Progenitor cell of endocrine pancreas (in vitro differentiated cells): ENCODE results near the gene TNNI3K. TPM values are rescaled to one million over a fixed set of nuclear protein-coding genes. Genes with fewer than 3 reads are reported as not detected.

Source experiments
- DNase-seq: peaks from one replicate; pipeline ENCODE4 v3.0.0; 2021; ENCODE audit warnings: low spot score; ENCODE audit not compliant: unreplicated experiment
- H3K27ac Mint-ChIP-seq: 2 replicates; pipeline ENCODE4 v1.8.0; 2021; ENCODE audit warnings: mild to moderate bottlenecking, moderate library complexity, mixed read lengths
- H3K27me3 Mint-ChIP-seq: 2 replicates; pipeline ENCODE4 v1.8.0; 2021; ENCODE audit warnings: mixed read lengths
- H3K36me3 Mint-ChIP-seq: 2 replicates; pipeline ENCODE4 v1.8.0; 2022; ENCODE audit warnings: mixed read lengths; ENCODE audit not compliant: insufficient read depth
- H3K4me1 Mint-ChIP-seq: 2 replicates; pipeline ENCODE4 v1.8.0; 2021; ENCODE audit warnings: low read depth, mixed read lengths
- H3K4me3 Mint-ChIP-seq: 2 replicates; pipeline ENCODE4 v1.8.0; 2021; ENCODE audit warnings: low read depth, mild to moderate bottlenecking, moderate library complexity, mixed read lengths
- H3K9me3 Mint-ChIP-seq: 2 replicates; pipeline ENCODE4 v1.8.0; 2021; ENCODE audit warnings: low read depth, mixed read lengths
- CTCF ChIP-seq: fragments of 200-600 bp; sonication (generic); IDR thresholded peaks from one replicate; pipeline ENCODE4 v1.5.0; 2021; ENCODE audit warnings: antibody characterized with exemption, mild to moderate bottlenecking; ENCODE audit not compliant: unreplicated experiment
- total RNA-seq: library from RNA; stranded (reverse); gene quantifications from 2 replicates; pipeline ENCODE4 v1.2.1, GENCODE V29; 2021

The TNNI3K gene
- total RNA-seq, 1 donor from 2014 or later, result not detected

- no peak for DNase-seq
- H3K36me3 Mint-ChIP-seq, result no peaks in the 10 kb centered on the region
- H3K27me3 Mint-ChIP-seq, result no peaks in the 10 kb centered on the region
- peaks cover 5% of the 10 kb centered on the region for H3K4me1 Mint-ChIP-seq
- H3K4me3 Mint-ChIP-seq, result no peak overlapping the region
- no peaks in the 10 kb centered on the region for H3K9me3 Mint-ChIP-seq
- no peak overlapping the region for H3K27ac Mint-ChIP-seq
- no peak for TF ChIP-seq CTCF
These were observed 292.9 kb downstream of the TNNI3K start for GRCh38 chr1:74528123-74528522.

GRCh38 chr1:74530892-74531291 is 295.7 kb downstream of the TNNI3K start:
- Mint-ChIP-seq H3K27ac (no peak overlapping the region), H3K36me3 (no peaks in the 10 kb centered on the region), H3K4me3 (no peak overlapping the region), H3K4me1 (peaks cover 3% of the 10 kb centered on the region), H3K27me3 (no peaks in the 10 kb centered on the region), H3K9me3 (no peaks in the 10 kb centered on the region)
- TF ChIP-seq CTCF, result no peak
- no peak for DNase-seq

- Mint-ChIP-seq H3K27me3 (no peaks in the 10 kb centered on the region), H3K4me3 (no peak overlapping the region), H3K36me3 (no peaks in the 10 kb centered on the region), H3K9me3 (no peaks in the 10 kb centered on the region), H3K27ac (no peak overlapping the region), H3K4me1 (peaks cover 3% of the 10 kb centered on the region)
- no peak for TF ChIP-seq CTCF
- DNase-seq, result no peak
These were observed 296.6 kb downstream of the TNNI3K start for GRCh38 chr1:74531796-74532195.

- Mint-ChIP-seq H3K9me3 (no peaks in the 10 kb centered on the region), H3K27me3 (no peaks in the 10 kb centered on the region), H3K4me3 (no peak overlapping the region), H3K36me3 (no peaks in the 10 kb centered on the region), H3K4me1 (no peaks in the 10 kb centered on the region), H3K27ac (no peak overlapping the region)
- no peak for DNase-seq
- TF ChIP-seq CTCF, result no peak
These were observed 299.1 kb downstream of the TNNI3K start for GRCh38 chr1:74534241-74534640.

GRCh38 chr1:74545821-74546220 is 310.6 kb downstream of the TNNI3K start:
- TF ChIP-seq CTCF, result no peak
- Mint-ChIP-seq H3K27ac (no peak overlapping the region), H3K4me1 (no peaks in the 10 kb centered on the region), H3K4me3 (no peak overlapping the region), H3K27me3 (no peaks in the 10 kb centered on the region), H3K9me3 (no peaks in the 10 kb centered on the region), H3K36me3 (no peaks in the 10 kb centered on the region)
- no peak for DNase-seq
